PFSK-1 (cell line): ENCODE measurements around the gene RGS19.

Source experiments
- FOXP2 ChIP-seq: optimal IDR thresholded peaks from 2 replicates; pipeline ENCODE3; 2011; ENCODE audit warnings: borderline replicate concordance, control low read depth, inconsistent platforms; ENCODE audit not compliant: insufficient read depth; ENCODE audit errors: extremely low read length, extremely low read depth
- POLR2AphosphoS5 ChIP-seq: IDR thresholded peaks from 2 replicates; pipeline ENCODE4 v1.6.1; 2012; ENCODE audit warnings: low read depth, mild to moderate bottlenecking, control low read depth, low read length, moderate library complexity
- SIN3A ChIP-seq: IDR thresholded peaks from 2 replicates; pipeline ENCODE4 v1.6.1; 2012; ENCODE audit warnings: mild to moderate bottlenecking, low read length, moderate library complexity, borderline replicate concordance; ENCODE audit not compliant: insufficient read depth
- TAF1 ChIP-seq: IDR thresholded peaks from 2 replicates; pipeline ENCODE4 v1.6.1; 2012; ENCODE audit warnings: low read length, control low read depth, borderline replicate concordance; ENCODE audit not compliant: insufficient read depth
- TF ChIP-seq, protein P1 (sequence below), 2 experiments: IDR thresholded peaks; 2 replicates each; pipeline versions ENCODE4 v1.6.1 to v1.8.0; 2011 to 2012; ENCODE audit warnings: low read depth in 2 of 2, low read length in 2 of 2, control low read depth in 1 of 2, inconsistent platforms in 1 of 2, mild to moderate bottlenecking in 1 of 2, moderate library complexity in 1 of 2; ENCODE audit not compliant: insufficient read depth in 1 of 2

Gene RGS19

DNA sequence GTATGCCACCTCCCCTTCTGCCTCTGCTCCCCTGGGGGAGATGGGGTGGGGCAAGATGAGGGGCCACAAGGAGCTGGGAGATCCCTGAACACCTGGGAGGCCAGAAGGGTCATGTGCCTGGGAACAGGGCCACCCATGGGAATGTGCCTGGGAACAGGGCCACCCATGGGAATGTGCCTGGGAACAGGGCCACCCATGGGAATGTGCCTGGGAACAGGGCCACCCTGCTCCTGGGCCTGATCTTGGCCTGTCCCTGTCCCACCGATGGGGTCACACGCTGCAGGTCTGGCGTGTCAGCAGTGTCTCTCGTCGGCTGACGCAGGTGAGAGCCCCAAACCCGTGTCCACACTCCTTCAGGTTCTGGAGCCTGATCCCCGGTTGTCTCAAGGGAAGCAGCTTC lies 4.4 kb downstream of the RGS19 start:
- TF ChIP-seq FOXP2 (no peak), TAF1 (no peak), POLR2AphosphoS5 (no peak), SIN3A (no peak)
- TF ChIP-seq, protein P1, sequence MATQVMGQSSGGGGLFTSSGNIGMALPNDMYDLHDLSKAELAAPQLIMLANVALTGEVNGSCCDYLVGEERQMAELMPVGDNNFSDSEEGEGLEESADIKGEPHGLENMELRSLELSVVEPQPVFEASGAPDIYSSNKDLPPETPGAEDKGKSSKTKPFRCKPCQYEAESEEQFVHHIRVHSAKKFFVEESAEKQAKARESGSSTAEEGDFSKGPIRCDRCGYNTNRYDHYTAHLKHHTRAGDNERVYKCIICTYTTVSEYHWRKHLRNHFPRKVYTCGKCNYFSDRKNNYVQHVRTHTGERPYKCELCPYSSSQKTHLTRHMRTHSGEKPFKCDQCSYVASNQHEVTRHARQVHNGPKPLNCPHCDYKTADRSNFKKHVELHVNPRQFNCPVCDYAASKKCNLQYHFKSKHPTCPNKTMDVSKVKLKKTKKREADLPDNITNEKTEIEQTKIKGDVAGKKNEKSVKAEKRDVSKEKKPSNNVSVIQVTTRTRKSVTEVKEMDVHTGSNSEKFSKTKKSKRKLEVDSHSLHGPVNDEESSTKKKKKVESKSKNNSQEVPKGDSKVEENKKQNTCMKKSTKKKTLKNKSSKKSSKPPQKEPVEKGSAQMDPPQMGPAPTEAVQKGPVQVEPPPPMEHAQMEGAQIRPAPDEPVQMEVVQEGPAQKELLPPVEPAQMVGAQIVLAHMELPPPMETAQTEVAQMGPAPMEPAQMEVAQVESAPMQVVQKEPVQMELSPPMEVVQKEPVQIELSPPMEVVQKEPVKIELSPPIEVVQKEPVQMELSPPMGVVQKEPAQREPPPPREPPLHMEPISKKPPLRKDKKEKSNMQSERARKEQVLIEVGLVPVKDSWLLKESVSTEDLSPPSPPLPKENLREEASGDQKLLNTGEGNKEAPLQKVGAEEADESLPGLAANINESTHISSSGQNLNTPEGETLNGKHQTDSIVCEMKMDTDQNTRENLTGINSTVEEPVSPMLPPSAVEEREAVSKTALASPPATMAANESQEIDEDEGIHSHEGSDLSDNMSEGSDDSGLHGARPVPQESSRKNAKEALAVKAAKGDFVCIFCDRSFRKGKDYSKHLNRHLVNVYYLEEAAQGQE (IDR thresholded peaks at IDR 0.05; ENCODE audit: insufficient read depth in 1 of 2, low read depth in 2 of 2, low read length in 2 of 2), result no peak

DNA sequence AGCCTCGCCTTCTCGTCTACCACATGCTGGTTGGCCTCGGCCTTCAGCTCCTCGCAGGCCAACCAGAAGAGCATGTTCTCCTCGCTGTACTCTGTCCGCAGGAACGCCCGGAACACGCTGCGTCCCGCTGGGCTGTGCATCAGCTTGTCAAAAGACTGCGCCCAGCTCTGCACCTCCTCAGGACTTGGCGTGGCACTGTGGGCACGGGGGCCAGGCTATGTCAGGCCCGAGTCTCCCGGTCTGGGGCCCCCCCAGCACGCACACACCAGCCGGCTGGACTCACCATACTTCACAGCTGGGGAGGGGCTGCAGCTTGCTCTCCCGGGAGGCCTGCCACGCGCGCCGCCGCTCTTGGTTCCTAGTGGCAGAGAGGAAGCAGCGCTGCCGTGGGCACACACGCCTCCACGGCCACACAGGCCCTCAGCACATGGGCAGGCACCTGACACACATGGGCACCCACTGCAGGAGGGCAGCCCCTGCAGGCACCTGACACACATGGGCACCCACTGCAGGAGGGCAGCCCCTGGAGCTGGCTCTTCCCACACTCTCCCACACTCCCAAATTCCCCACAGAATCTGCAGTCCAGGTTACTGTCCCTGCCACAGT lies 5.0 kb downstream of the RGS19 start:
- no peak for TF ChIP-seq SIN3A

DNA sequence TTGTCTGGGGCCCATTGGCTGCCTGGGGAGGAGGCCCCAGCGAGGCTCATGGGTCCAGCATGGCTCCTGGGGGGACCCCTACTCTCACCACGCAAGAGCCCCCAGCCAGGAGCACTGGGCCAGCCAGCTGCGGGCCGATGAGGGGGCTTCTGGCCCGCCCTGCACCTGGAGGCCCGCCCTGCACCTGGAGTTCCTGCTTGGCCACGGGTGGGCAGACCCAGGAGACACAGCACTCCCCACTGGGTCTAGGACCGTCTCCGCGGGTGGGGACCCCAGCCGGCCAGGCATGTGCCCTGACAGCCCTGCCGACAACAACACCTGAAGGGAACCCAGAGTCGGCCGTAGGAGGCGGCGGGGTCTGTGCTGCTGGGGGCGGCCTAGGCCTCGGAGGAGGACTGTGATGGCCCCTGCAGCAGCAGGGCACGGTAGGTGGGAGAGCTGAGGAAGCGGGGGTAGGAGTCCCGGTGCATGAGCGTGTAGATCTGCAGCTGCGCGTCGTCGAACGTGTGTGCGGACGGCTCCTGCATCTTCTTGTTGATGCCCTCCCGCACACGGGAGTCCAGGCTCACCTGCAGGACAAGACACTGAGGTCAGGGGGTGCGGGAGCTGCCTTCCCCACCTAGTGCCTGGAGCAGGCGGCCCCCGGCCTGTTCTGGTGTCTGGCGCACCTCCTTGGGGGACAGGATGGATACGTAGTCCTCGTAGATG lies 5.7 kb downstream of the RGS19 start:
- TF ChIP-seq, protein P1 (IDR thresholded peaks at IDR 0.05; ENCODE audit: insufficient read depth in 1 of 2, low read depth in 2 of 2, low read length in 2 of 2), result no peak
- TF ChIP-seq SIN3A (no peak), POLR2AphosphoS5 (no peak), TAF1 (no peak), FOXP2 (no peak)

DNA sequence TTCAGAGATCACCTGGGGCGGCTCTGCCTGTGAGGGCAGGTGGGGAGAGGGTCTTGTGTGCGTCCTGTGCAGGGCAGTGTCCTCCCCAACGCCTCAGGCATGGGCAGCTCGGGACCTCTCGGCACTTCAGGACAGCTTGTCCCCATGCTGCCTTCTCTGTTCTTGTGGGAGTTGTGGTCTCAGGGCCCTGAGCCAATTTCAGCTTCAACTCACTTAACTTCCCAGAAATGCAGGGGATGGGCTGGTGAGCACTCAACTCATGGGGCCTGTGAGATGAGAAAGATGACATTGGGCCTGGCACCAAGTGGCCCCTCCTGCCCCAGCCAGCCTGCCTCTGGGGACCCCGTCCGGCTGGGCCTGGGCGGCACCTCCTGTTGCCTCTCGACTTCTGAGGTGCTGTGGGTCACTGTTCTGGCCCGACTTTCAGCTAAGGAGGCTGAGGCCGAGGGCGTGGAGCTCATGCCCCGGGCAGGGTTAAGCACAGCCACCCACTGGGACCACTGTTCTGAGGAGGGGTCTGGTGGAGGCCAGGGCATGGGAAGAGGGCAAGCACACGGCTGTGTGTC lies 6.7 kb downstream of the RGS19 start:
- TF ChIP-seq TAF1, result no peak

DNA sequence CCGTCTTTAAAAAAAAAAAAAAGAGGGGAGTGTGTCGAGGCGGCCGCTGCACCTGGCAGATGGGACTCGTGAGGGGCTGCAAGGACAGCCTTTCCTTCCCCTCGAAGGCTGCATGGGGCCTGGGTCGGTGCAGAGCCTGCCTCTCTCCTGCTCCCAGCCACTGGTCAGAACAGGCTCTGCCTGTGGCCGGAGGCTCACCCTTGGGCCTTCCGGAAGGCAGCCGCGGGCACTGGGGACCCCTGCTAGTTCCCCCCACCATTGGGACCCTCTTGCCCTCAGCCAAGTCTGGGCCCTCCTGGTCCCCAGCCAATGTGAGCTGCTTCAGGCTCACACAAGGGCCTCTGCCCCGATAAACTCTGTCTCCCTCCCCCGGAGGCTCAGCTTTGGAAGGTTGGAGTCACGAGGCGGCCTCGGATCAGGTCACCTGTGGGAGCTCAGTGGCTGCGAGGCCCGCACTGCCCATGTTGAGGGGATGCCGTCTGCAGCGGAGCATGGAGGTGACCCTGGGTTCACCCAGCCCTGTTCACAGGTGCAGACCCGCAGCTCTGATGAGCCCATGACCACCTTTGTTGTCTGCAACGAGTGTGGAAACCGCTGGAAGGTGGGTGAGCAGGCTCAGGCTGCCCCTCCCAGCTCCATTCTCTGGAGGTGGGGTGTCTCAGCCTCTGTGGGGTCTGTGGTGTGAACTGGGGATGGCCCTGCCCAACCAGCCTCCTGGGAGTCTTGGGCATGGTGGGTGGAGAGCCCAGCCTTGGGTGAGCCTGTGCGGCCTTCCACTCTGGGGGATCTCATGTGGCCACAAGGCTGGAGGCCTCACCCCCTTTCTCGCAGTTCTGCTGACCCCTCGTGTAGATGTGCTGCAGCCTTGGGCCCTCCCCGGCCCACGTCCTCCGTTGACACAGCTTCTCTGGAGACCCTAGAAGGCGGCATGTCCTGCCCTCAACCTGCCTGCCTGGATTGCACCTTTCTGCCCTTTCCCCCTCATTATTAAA lies 7.7 kb downstream of the RGS19 start:
- TF ChIP-seq SIN3A (no peak), POLR2AphosphoS5 (no peak), FOXP2 (no peak), TAF1 (no peak)
- TF ChIP-seq, protein P1 (IDR thresholded peaks at IDR 0.05; ENCODE audit: insufficient read depth in 1 of 2, low read depth in 2 of 2, low read length in 2 of 2), result no peak
